HEK293 (cell line): ENCODE results near the gene SLC13A3.

ENCODE experiments used
- CTCF ChIA-PET: fragments of 350-600 bp; formaldehyde crosslinking; extraction: SDS; loops from one replicate; lab custom pipeline; 2021; ENCODE audit warnings: antibody characterized with exemption; lab: Yijun Ruan, JAX
- POLR2A ChIA-PET: fragments of 300-600 bp; formaldehyde crosslinking; extraction: SDS; loops from one replicate; lab custom pipeline; 2020; ENCODE audit warnings: antibody characterized with exemption, inconsistent platforms; lab: Yijun Ruan, JAX
- H3K27ac ChIP-seq: fragments of 200-500 bp; sonication (Bioruptor generic); 2 replicates; pipeline ENCODE4 v1.5.1; 2014; ENCODE audit warnings: low read depth, low read length, control low read depth, inconsistent platforms; ENCODE audit errors: extremely low read depth
- H3K36me3 ChIP-seq, 2 experiments: fragments of 200-500 bp in 1 of 2; sonication (Bioruptor generic) in 1 of 2; 1 replicate in 1 of 2; 2 replicates in 1 of 2; pipeline ENCODE4 v1.5.1; 2014 to 2017; ENCODE audit warnings: inconsistent platforms in 2 of 2, low read length in 2 of 2; ENCODE audit not compliant: control insufficient read depth in 2 of 2, insufficient read depth in 1 of 2
- H3K4me1 ChIP-seq: fragments of 200-500 bp; sonication (Bioruptor generic); 2 replicates; pipeline ENCODE4 v1.5.1; 2014; ENCODE audit warnings: mild to moderate bottlenecking, low read length, inconsistent platforms; ENCODE audit not compliant: control insufficient read depth, insufficient read depth
- H3K4me3 ChIP-seq: 2 replicates; pipeline ENCODE4 v1.5.1; 2011; ENCODE audit warnings: low read depth, mild to moderate bottlenecking, control low read depth, low read length, moderate library complexity
- H3K9me3 ChIP-seq: fragments of 200-500 bp; sonication (Bioruptor generic); 2 replicates; pipeline ENCODE4 v1.5.1; 2014; ENCODE audit warnings: low read depth, low read length, inconsistent platforms; ENCODE audit not compliant: control insufficient read depth, insufficient read depth
- FEZF1 ChIP-seq: fragments of 450-650 bp; formaldehyde crosslinking; IDR thresholded peaks from 2 replicates; pipeline ENCODE4 v1.5.1; 2016; ENCODE audit warnings: missing biosample characterization, missing genetic modification characterization
- IKZF3 ChIP-seq: fragments of 450-650 bp; IDR thresholded peaks from 2 replicates; pipeline ENCODE4 v1.5.0; 2018; ENCODE audit warnings: missing biosample characterization, mild to moderate bottlenecking, missing genetic modification characterization, moderate library complexity
- SP7 ChIP-seq: fragments of 450-650 bp; formaldehyde crosslinking; IDR thresholded peaks from 2 replicates; pipeline ENCODE4 v1.5.1; 2016; ENCODE audit warnings: missing biosample characterization, missing genetic modification characterization
- YY2 ChIP-seq: fragments of 450-650 bp; formaldehyde crosslinking; IDR thresholded peaks from 2 replicates; pipeline ENCODE4 v1.5.1; 2016; ENCODE audit warnings: missing biosample characterization, missing genetic modification characterization
- ZFP3 ChIP-seq: fragments of 450-650 bp; formaldehyde crosslinking; IDR thresholded peaks from 2 replicates; pipeline ENCODE4 v1.5.1; 2016; ENCODE audit warnings: low read depth, missing biosample characterization, missing genetic modification characterization
- ZNF112 ChIP-seq: fragments of 450-650 bp; formaldehyde crosslinking; IDR thresholded peaks from 2 replicates; pipeline ENCODE4 v1.5.0; 2017; ENCODE audit warnings: missing biosample characterization, missing genetic modification characterization
- ZNF114 ChIP-seq: fragments of 450-650 bp; formaldehyde crosslinking; IDR thresholded peaks from 2 replicates; pipeline ENCODE4 v1.5.0; 2017; ENCODE audit warnings: missing biosample characterization, missing genetic modification characterization
- ZNF133 ChIP-seq: fragments of 450-650 bp; formaldehyde crosslinking; IDR thresholded peaks from 2 replicates; pipeline ENCODE4 v1.5.1; 2016; ENCODE audit warnings: missing biosample characterization, missing genetic modification characterization
- ZNF175 ChIP-seq: fragments of 450-650 bp; formaldehyde crosslinking; IDR thresholded peaks from 2 replicates; pipeline ENCODE4 v1.5.1; 2016; ENCODE audit warnings: missing biosample characterization, missing genetic modification characterization
- ZNF23 ChIP-seq: fragments of 450-650 bp; formaldehyde crosslinking; IDR thresholded peaks from 2 replicates; pipeline ENCODE4 v1.5.1; 2016; ENCODE audit warnings: missing biosample characterization, missing genetic modification characterization, borderline replicate concordance
- ZNF302 ChIP-seq: fragments of 450-650 bp; formaldehyde crosslinking; IDR thresholded peaks from 2 replicates; pipeline ENCODE4 v1.5.1; 2016; ENCODE audit warnings: missing biosample characterization, missing genetic modification characterization, low read depth
- ZNF473 ChIP-seq: fragments of 450-650 bp; formaldehyde crosslinking; IDR thresholded peaks from 2 replicates; pipeline ENCODE4 v1.5.1; 2017; ENCODE audit warnings: missing biosample characterization, missing genetic modification characterization
- ZNF555 ChIP-seq: fragments of 450-650 bp; formaldehyde crosslinking; conservative IDR thresholded peaks from 2 replicates; pipeline ENCODE4 v1.5.1; 2017; ENCODE audit warnings: missing biosample characterization, mild to moderate bottlenecking, missing genetic modification characterization, inconsistent platforms
- ZNF560 ChIP-seq: fragments of 450-650 bp; formaldehyde crosslinking; IDR thresholded peaks from 2 replicates; pipeline ENCODE4 v1.5.1; 2017; ENCODE audit warnings: missing biosample characterization, missing genetic modification characterization, borderline replicate concordance
- ZNF610 ChIP-seq: fragments of 450-650 bp; formaldehyde crosslinking; IDR thresholded peaks from 2 replicates; pipeline ENCODE4 v1.5.1; 2016; ENCODE audit warnings: missing biosample characterization, missing genetic modification characterization, borderline replicate concordance
- ZNF677 ChIP-seq: fragments of 450-650 bp; IDR thresholded peaks from 2 replicates; pipeline ENCODE4 v1.5.0; 2018; ENCODE audit warnings: missing biosample characterization, mild to moderate bottlenecking, missing genetic modification characterization, moderate library complexity
- ZNF830 ChIP-seq: fragments of 450-650 bp; IDR thresholded peaks from 2 replicates; pipeline ENCODE4 v1.5.0; 2018; ENCODE audit warnings: missing biosample characterization, missing genetic modification characterization, low read depth, mild to moderate bottlenecking, moderate library complexity
- ZSCAN30 ChIP-seq: fragments of 450-650 bp; IDR thresholded peaks from 2 replicates; pipeline ENCODE4 v1.5.1; 2018; ENCODE audit warnings: missing biosample characterization, mild to moderate bottlenecking, missing genetic modification characterization, moderate library complexity
- TF ChIP-seq, protein P1 (sequence below): fragments of 450-650 bp; formaldehyde crosslinking; IDR thresholded peaks from 2 replicates; pipeline ENCODE4 v1.5.1; 2017; ENCODE audit warnings: missing biosample characterization, missing genetic modification characterization
- TF ChIP-seq, protein P2 (sequence below): fragments of 450-650 bp; formaldehyde crosslinking; conservative IDR thresholded peaks from 2 replicates; pipeline ENCODE4 v1.5.1; 2016; ENCODE audit warnings: low read depth, missing biosample characterization, missing genetic modification characterization
- TF ChIP-seq, protein P3 (sequence below): fragments of 450-650 bp; formaldehyde crosslinking; IDR thresholded peaks from 2 replicates; pipeline ENCODE4 v1.5.1; 2016; ENCODE audit warnings: missing biosample characterization, missing genetic modification characterization
- TF ChIP-seq, protein P4 (sequence below): sonication (generic); formaldehyde crosslinking; IDR thresholded peaks from 2 replicates; pipeline ENCODE4 v1.8.1; 2022; ENCODE audit warnings: mild to moderate bottlenecking, moderate library complexity, missing genetic modification reagents

The SLC13A3 gene

DNA sequence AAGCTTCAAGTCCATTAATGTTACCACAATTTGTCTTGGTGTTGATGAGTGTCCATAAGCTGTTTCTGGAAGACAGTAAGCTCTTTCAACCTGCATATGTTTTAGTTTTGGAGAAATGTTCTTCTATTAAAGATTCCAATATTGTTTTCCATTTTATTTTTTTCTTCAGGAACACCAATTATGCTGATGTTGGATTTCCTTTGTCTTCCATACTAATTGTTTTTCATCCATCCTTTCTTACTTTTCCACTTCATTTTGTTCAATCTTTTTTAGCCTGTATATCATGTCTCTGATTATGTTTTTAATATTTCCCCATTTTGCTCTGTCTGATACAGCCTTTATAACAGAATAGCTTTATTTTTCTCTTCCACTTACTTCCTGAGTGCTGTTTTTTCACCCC lies 21.9 kb downstream of the SLC13A3 start:
- TF ChIP-seq ZNF133 (tag by site-specific recombination): peak; percentile 94
- TF ChIP-seq, protein P1, sequence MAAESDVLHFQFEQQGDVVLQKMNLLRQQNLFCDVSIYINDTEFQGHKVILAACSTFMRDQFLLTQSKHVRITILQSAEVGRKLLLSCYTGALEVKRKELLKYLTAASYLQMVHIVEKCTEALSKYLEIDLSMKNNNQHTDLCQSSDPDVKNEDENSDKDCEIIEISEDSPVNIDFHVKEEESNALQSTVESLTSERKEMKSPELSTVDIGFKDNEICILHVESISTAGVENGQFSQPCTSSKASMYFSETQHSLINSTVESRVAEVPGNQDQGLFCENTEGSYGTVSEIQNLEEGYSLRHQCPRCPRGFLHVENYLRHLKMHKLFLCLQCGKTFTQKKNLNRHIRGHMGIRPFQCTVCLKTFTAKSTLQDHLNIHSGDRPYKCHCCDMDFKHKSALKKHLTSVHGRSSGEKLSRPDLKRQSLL (tag by site-specific recombination): no peak
- no peak for TF ChIP-seq ZNF112
- TF ChIP-seq FEZF1 (tag by site-specific recombination): no peak
- TF ChIP-seq YY2: no peak
- TF ChIP-seq ZNF473 (tag by site-specific recombination): no peak
- TF ChIP-seq ZNF23 (tag by site-specific recombination): no peak
- TF ChIP-seq, all 188 proteins: peak for 1
- no peak overlapping the region for H3K27ac ChIP-seq
- POLR2A ChIA-PET: no interaction called here
- H3K9me3 ChIP-seq: no peaks in the 10 kb centered on the region
- no peaks in the 10 kb centered on the region for H3K4me1 ChIP-seq
- CTCF ChIA-PET: interaction anchor here (0.6 to 1.2 kb wide), 2 partner anchors 70 to 527 kb away, joined by 3 to 4 read pairs; no protein-coding TSS in a partner anchor
- no peak overlapping the region for H3K4me3 ChIP-seq
- H3K36me3 ChIP-seq: no peaks in the 10 kb centered on the region

DNA sequence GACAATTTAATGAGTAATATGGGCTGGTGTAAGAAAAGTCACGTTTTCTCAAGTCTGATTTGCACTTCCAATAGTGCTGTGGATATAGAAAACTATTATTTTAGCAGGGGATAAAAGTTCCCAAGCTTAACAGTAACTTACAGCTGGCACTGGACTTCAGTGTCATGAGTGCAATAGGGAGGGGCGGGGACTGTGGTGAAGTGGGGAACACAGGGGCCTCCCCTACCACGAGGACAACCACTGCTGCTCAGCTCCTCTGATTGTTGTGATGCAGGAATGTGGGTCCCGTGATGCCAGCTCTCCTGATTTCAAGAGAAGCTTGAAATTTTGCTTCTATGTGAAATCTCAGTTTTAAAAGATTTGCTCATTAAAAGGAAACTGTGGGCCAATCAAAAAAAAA lies 24.0 kb downstream of the SLC13A3 start:
- Histone ChIP-seq H3K36me3 (no peaks in the 10 kb centered on the region), H3K4me1 (no peaks in the 10 kb centered on the region), H3K4me3 (no peak overlapping the region), H3K27ac (no peak overlapping the region), H3K9me3 (no peaks in the 10 kb centered on the region)
- ChIA-PET POLR2A (no interaction called here), CTCF (no interaction called here)
- TF ChIP-seq ZNF830 (tag by site-specific recombination) (no peak), ZNF175 (no peak), ZNF560 (no peak), ZNF114 (tag by site-specific recombination) (no peak), SP7 (tag by site-specific recombination) (no peak), ZFP3 (tag by site-specific recombination) (no peak), ZSCAN30 (no peak), IKZF3 (no peak), ZNF555 (tag by site-specific recombination) (no peak), ZNF302 (tag by site-specific recombination) (no peak), ZNF677 (tag by site-specific recombination) (no peak), ZNF610 (tag by site-specific recombination) (no peak)
- TF ChIP-seq, protein P2, sequence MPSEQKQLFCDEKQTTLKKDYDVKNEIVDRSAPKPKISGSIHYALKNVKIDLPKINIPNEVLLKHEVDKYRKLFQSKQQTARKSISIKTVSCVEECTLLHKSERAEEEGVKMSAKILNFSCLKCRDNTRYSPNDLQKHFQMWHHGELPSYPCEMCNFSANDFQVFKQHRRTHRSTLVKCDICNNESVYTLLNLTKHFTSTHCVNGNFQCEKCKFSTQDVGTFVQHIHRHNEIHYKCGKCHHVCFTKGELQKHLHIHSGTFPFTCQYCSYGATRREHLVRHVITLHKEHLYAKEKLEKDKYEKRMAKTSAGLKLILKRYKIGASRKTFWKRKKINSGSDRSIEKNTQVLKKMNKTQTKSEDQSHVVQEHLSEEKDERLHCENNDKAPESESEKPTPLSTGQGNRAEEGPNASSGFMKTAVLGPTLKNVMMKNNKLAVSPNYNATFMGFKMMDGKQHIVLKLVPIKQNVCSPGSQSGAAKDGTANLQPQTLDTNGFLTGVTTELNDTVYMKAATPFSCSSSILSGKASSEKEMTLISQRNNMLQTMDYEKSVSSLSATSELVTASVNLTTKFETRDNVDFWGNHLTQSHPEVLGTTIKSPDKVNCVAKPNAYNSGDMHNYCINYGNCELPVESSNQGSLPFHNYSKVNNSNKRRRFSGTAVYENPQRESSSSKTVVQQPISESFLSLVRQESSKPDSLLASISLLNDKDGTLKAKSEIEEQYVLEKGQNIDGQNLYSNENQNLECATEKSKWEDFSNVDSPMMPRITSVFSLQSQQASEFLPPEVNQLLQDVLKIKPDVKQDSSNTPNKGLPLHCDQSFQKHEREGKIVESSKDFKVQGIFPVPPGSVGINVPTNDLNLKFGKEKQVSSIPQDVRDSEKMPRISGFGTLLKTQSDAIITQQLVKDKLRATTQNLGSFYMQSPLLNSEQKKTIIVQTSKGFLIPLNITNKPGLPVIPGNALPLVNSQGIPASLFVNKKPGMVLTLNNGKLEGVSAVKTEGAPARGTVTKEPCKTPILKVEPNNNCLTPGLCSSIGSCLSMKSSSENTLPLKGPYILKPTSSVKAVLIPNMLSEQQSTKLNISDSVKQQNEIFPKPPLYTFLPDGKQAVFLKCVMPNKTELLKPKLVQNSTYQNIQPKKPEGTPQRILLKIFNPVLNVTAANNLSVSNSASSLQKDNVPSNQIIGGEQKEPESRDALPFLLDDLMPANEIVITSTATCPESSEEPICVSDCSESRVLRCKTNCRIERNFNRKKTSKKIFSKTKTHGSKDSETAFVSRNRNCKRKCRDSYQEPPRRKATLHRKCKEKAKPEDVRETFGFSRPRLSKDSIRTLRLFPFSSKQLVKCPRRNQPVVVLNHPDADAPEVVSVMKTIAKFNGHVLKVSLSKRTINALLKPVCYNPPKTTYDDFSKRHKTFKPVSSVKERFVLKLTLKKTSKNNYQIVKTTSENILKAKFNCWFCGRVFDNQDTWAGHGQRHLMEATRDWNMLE (tag by site-specific recombination): no peak
- TF ChIP-seq, protein P3, sequence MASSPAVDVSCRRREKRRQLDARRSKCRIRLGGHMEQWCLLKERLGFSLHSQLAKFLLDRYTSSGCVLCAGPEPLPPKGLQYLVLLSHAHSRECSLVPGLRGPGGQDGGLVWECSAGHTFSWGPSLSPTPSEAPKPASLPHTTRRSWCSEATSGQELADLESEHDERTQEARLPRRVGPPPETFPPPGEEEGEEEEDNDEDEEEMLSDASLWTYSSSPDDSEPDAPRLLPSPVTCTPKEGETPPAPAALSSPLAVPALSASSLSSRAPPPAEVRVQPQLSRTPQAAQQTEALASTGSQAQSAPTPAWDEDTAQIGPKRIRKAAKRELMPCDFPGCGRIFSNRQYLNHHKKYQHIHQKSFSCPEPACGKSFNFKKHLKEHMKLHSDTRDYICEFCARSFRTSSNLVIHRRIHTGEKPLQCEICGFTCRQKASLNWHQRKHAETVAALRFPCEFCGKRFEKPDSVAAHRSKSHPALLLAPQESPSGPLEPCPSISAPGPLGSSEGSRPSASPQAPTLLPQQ: no peak
- TF ChIP-seq, protein P4, sequence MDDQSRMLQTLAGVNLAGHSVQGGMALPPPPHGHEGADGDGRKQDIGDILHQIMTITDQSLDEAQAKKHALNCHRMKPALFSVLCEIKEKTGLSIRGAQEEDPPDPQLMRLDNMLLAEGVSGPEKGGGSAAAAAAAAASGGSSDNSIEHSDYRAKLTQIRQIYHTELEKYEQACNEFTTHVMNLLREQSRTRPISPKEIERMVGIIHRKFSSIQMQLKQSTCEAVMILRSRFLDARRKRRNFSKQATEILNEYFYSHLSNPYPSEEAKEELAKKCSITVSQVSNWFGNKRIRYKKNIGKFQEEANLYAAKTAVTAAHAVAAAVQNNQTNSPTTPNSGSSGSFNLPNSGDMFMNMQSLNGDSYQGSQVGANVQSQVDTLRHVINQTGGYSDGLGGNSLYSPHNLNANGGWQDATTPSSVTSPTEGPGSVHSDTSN (CRISPR knock-in tag): no peak
